CD14-positive monocyte (primary cell): ENCODE data around the gene HOXA5. TPM values are rescaled to one million over a fixed set of nuclear protein-coding genes. Genes with fewer than 3 reads are reported as not detected.

ENCODE experiments used
- DNase-seq, 3 donors: peaks; one replicate each; pipeline ENCODE4 v3.0.0-alpha.2; 2011 to 2022
- H2AFZ ChIP-seq: 2 replicates; pipeline ENCODE4 v1.6.0; 2012; ENCODE audit warnings: mild to moderate bottlenecking, low read depth, low read length, inconsistent platforms; ENCODE audit not compliant: insufficient read depth, poor library complexity, severe bottlenecking
- H3K27ac ChIP-seq, 2 donors: 1 replicate in 1 of 2; 2 replicates in 1 of 2; pipeline ENCODE4 v1.5.1; 2012 to 2013; ENCODE audit warnings: low read length in 2 of 2, control low read depth in 1 of 2, inconsistent platforms in 1 of 2, low read depth in 1 of 2, mild to moderate bottlenecking in 1 of 2
- H3K27me3 ChIP-seq, 2 donors: one replicate each; pipeline versions ENCODE4 v1.6.0 to v1.6.1; 2011 to 2013; ENCODE audit warnings: low read length in 2 of 2; ENCODE audit not compliant: control insufficient read depth in 2 of 2, insufficient read depth in 2 of 2
- H3K36me3 ChIP-seq, 2 donors: replicated peaks in 1 of 2; 1 replicate in 1 of 2; 2 replicates in 1 of 2; pipeline versions ENCODE4 v1.5.1 to v1.6.1; 2012 to 2013; ENCODE audit warnings: low read length in 2 of 2, control low read depth in 1 of 2, inconsistent platforms in 1 of 2, mild to moderate bottlenecking in 1 of 2; ENCODE audit not compliant: insufficient read depth in 2 of 2, control insufficient read depth in 1 of 2
- H3K4me1 ChIP-seq, 2 donors: 1 replicate in 1 of 2; 2 replicates in 1 of 2; pipeline versions ENCODE4 v1.5.1 to v1.6.1; 2012 to 2013; ENCODE audit warnings: low read length in 2 of 2, control low read depth in 1 of 2, inconsistent platforms in 1 of 2, mild to moderate bottlenecking in 1 of 2, moderate library complexity in 1 of 2; ENCODE audit not compliant: insufficient read depth in 2 of 2, control insufficient read depth in 1 of 2
- H3K4me2 ChIP-seq: replicated peaks from 2 replicates; pipeline ENCODE3; 2012; ENCODE audit warnings: low read length, moderate library complexity, mild to moderate bottlenecking; ENCODE audit not compliant: poor library complexity, severe bottlenecking; ENCODE audit errors: extremely low read depth
- H3K4me3 ChIP-seq, 3 experiments: fragments of 200-600 bp in 1 of 3; sonication (generic) in 1 of 3; replicated peaks in 1 of 3; 1 replicate in 2 of 3; 2 replicates in 1 of 3; pipeline ENCODE4 v1.5.1; 2011 to 2013; ENCODE audit warnings: low read length in 3 of 3, mild to moderate bottlenecking in 3 of 3, control low read depth in 2 of 3, low read depth in 2 of 3, inconsistent platforms in 1 of 3, moderate library complexity in 1 of 3
- H3K79me2 ChIP-seq: 2 replicates; pipeline ENCODE4 v1.6.0; 2012; ENCODE audit warnings: mild to moderate bottlenecking, control low read depth, inconsistent platforms, low read length, moderate library complexity; ENCODE audit not compliant: insufficient read depth
- H3K9ac ChIP-seq: 2 replicates; pipeline ENCODE4 v1.6.0; 2017; ENCODE audit warnings: low read length, mild to moderate bottlenecking; ENCODE audit not compliant: insufficient read depth, poor library complexity, severe bottlenecking
- H3K9me3 ChIP-seq, 2 donors: replicated peaks in 1 of 2; 1 replicate in 1 of 2; 2 replicates in 1 of 2; pipeline versions ENCODE4 v1.5.1 to v1.6.1; 2012 to 2013; ENCODE audit warnings: low read length in 2 of 2, control low read depth in 1 of 2; ENCODE audit not compliant: control insufficient read depth in 1 of 2, insufficient read depth in 1 of 2
- H4K20me1 ChIP-seq: 2 replicates; pipeline ENCODE4 v1.6.0; 2012; ENCODE audit warnings: mild to moderate bottlenecking, low read length, control low read depth, moderate library complexity; ENCODE audit not compliant: insufficient read depth
- H3K27ac Mint-ChIP-seq, 7 donors: one replicate each; pipeline ENCODE4 v1.8.0; 2020; ENCODE audit warnings: mild to moderate bottlenecking in 7 of 7, mixed read lengths in 7 of 7, moderate library complexity in 6 of 7, inconsistent platforms in 2 of 7
- H3K27me3 Mint-ChIP-seq, 3 donors: one replicate each; pipeline ENCODE4 v1.8.0; 2021 to 2022; ENCODE audit warnings: low read depth in 3 of 3, mild to moderate bottlenecking in 3 of 3, mixed read lengths in 3 of 3, moderate library complexity in 3 of 3, inconsistent platforms in 1 of 3
- H3K36me3 Mint-ChIP-seq, 2 donors: one replicate each; pipeline ENCODE4 v1.8.0; 2020; ENCODE audit warnings: mixed read lengths in 2 of 2, inconsistent platforms in 1 of 2, mild to moderate bottlenecking in 1 of 2
- H3K4me1 Mint-ChIP-seq: one replicate; pipeline ENCODE4 v1.8.0; 2020; ENCODE audit warnings: mild to moderate bottlenecking, mixed read lengths
- H3K4me3 Mint-ChIP-seq, 2 donors: one replicate each; pipeline ENCODE4 v1.8.0; 2020; ENCODE audit warnings: mild to moderate bottlenecking in 2 of 2, mixed read lengths in 2 of 2, moderate library complexity in 1 of 2
- H3K9me3 Mint-ChIP-seq, 7 donors: one replicate each; pipeline ENCODE4 v1.8.0; 2020 to 2022; ENCODE audit warnings: mixed read lengths in 7 of 7, mild to moderate bottlenecking in 6 of 7, moderate library complexity in 6 of 7, inconsistent platforms in 2 of 7
- WGBS: methylation state at CpG from one replicate; pipeline ENCODE4 v1.1.5; 2013; ENCODE audit warnings: missing lambda C conversion rate; ENCODE audit not compliant: insufficient coverage; 5-methylcytosine and 5-hydroxymethylcytosine counted together
- intact Hi-C, 2 donors: fragments of 100-400 bp; cut with micrococcal nuclease; formaldehyde crosslinking; loops; one replicate each; pipeline versions ENCODE4 v1.15.0 to v1.15.1; 2023
- polyA plus RNA-seq, 3 donors: library from polyadenylated mRNA; depleted of rRNA in 1 of 3; unstranded in 2 of 3; stranded (reverse) in 1 of 3; fragments of 300-500 nt in 2 of 3; fragments of >200 nt in 1 of 3; fragmentation: Illumina TruSeq in 2 of 3; gene quantifications; 1 replicate in 2 of 3; 2 replicates in 1 of 3; pipeline ENCODE4 v1.2.3, GENCODE V29; 2012 to 2021
- TF ChIP-seq, protein P1 (sequence below): fragments of 200-600 bp; IDR thresholded peaks from one replicate; pipeline ENCODE4 v1.8.0; 2022; ENCODE audit warnings: antibody characterized with exemption, mild to moderate bottlenecking

Gene HOXA5
- polyA plus RNA-seq, 3 donors = 0.85 to 3.0 (median 1.8) TPM

DNA sequence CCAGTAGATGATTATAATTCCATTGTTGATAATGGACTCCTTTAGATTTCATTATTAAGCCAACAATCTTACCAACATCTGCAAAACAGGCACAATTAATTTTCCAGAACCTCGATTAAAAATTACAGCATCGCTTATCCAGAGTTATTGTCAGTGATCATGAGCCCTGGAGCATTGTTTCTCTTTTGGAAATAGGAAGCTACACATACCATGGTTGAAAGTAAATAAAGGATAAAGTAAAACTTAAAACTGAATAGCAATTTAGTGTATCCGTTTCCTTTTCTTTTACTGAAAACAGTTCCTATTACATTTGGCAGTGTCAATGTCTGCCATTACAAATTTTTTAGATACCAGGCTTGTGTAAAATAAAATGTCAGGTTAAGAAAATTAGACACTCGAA, 31.1 kb downstream of the HOXA5 start:
- no peak overlapping the region for H3K4me3 Mint-ChIP-seq
- H3K9ac ChIP-seq = no peak overlapping the region
- H3K4me1 ChIP-seq = no peaks in the 10 kb centered on the region
- H4K20me1 ChIP-seq = no peaks in the 10 kb centered on the region
- no peak overlapping the region for H3K4me3 ChIP-seq
- intact Hi-C loops = no loop called here
- no peak overlapping the region for H3K4me2 ChIP-seq
- H3K27me3 ChIP-seq = no peaks in the 10 kb centered on the region
- H3K27ac ChIP-seq = no peak overlapping the region
- H3K79me2 ChIP-seq = no peaks in the 10 kb centered on the region
- H2AFZ ChIP-seq = no peak overlapping the region
- H3K27ac Mint-ChIP-seq = no peak overlapping the region
- H3K4me1 Mint-ChIP-seq = no peaks in the 10 kb centered on the region
- no peak for DNase-seq
- H3K9me3 Mint-ChIP-seq = peaks cover 0 to 13% (median 3%) of the 10 kb centered on the region in 7 donors
- no CpG with 5 or more reads among the region's 4 CpGs for WGBS
- TF ChIP-seq, protein P1, sequence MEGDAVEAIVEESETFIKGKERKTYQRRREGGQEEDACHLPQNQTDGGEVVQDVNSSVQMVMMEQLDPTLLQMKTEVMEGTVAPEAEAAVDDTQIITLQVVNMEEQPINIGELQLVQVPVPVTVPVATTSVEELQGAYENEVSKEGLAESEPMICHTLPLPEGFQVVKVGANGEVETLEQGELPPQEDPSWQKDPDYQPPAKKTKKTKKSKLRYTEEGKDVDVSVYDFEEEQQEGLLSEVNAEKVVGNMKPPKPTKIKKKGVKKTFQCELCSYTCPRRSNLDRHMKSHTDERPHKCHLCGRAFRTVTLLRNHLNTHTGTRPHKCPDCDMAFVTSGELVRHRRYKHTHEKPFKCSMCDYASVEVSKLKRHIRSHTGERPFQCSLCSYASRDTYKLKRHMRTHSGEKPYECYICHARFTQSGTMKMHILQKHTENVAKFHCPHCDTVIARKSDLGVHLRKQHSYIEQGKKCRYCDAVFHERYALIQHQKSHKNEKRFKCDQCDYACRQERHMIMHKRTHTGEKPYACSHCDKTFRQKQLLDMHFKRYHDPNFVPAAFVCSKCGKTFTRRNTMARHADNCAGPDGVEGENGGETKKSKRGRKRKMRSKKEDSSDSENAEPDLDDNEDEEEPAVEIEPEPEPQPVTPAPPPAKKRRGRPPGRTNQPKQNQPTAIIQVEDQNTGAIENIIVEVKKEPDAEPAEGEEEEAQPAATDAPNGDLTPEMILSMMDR = no peak
- H3K9me3 ChIP-seq = peaks cover 0 to 4% of the 10 kb centered on the region in 2 donors
- no peaks in the 10 kb centered on the region for H3K36me3 ChIP-seq
- peaks cover 2 to 4% (median 3%) of the 10 kb centered on the region in 3 donors for H3K27me3 Mint-ChIP-seq
- no peaks in the 10 kb centered on the region for H3K36me3 Mint-ChIP-seq

DNA sequence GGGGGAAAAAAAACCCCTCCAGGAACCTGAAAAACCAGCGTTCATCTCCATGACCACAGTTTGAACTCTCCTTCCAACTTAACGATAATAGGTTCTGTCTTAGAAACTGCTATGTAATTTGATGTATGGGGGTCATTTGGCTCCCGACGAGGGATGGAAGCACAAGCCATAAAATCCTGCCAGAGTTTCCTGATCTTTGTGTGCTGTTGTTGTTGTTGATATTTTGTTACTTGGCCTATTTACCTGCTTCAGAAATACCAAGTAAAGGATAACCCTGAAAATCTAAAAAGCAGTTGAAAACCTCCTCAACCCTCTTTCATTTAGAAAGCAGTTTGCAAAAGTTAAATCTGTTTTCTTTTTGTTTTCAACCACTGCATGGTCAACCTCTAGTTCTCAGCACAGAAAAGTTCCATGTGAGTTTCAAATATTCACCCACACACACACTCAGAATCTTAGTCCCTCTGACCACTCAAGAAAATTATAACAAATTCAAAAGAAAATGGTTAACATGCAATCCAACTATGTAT, 31.7 kb downstream of the HOXA5 start:
- H3K4me3 ChIP-seq = no peak overlapping the region
- Mint-ChIP-seq H3K4me1 (no peaks in the 10 kb centered on the region), H3K4me3 (no peak overlapping the region), H3K27ac (no peak overlapping the region), H3K27me3 (peaks cover 1 to 4% (median 2%) of the 10 kb centered on the region in 3 donors), H3K36me3 (no peaks in the 10 kb centered on the region), H3K9me3 (peaks cover 0 to 13% (median 3%) of the 10 kb centered on the region in 7 donors)
- DNase-seq = no peak
- intact Hi-C loops = no loop called here
- H3K4me2 ChIP-seq = no peak overlapping the region
- H3K4me1 ChIP-seq = no peaks in the 10 kb centered on the region
- no CpG with 5 or more reads among the region's 4 CpGs for WGBS
- H3K27me3 ChIP-seq = no peaks in the 10 kb centered on the region
- no peak overlapping the region for H3K9ac ChIP-seq
- peaks cover 0 to 4% of the 10 kb centered on the region in 2 donors for H3K9me3 ChIP-seq
- no peak overlapping the region for H3K27ac ChIP-seq
- H4K20me1 ChIP-seq = no peaks in the 10 kb centered on the region
- TF ChIP-seq, protein P1 = no peak
- H2AFZ ChIP-seq = no peak overlapping the region
- H3K36me3 ChIP-seq = no peaks in the 10 kb centered on the region
- no peaks in the 10 kb centered on the region for H3K79me2 ChIP-seq
